Psoas muscle (tissue), 8 donors: ENCODE measurements around the gene SCAMP4. TPM values are rescaled to one million over a fixed set of nuclear protein-coding genes. Genes with fewer than 3 reads are reported as not detected.
"Not testable (repeated sequence)": the region's sequence is repeated elsewhere in the genome, so short reads cannot be mapped to it uniquely, and the experiment has no call there.

Experiments used
- ATAC-seq, 4 donors: fragments of 200-7000 bp; cut with Tn5 transposase; one replicate each; pipeline ENCODE4 v1.9.1; 2020; ENCODE audit warnings: moderate library complexity in 3 of 4, mild to moderate bottlenecking in 2 of 4
- DNase-seq, 2 donors: peaks; one replicate each; pipeline ENCODE4 v3.0.0-alpha.2; 2020
- H3K27ac ChIP-seq: fragments of 200-600 bp; one replicate; pipeline ENCODE4 v1.8.0; 2022
- H3K27me3 ChIP-seq, 3 donors: fragments of 200-600 bp in 1 of 3; one replicate each; pipeline versions ENCODE4 v1.6.1 to v1.8.0; 2013 to 2022; ENCODE audit warnings: low read length in 2 of 3, mild to moderate bottlenecking in 2 of 3, moderate library complexity in 1 of 3; ENCODE audit not compliant: insufficient read depth in 3 of 3
- H3K36me3 ChIP-seq, 2 donors: fragments of 200-600 bp in 1 of 2; one replicate each; pipeline versions ENCODE4 v1.6.1 to v1.8.0; 2013 to 2022; ENCODE audit warnings: low read depth in 1 of 2, mild to moderate bottlenecking in 1 of 2, moderate library complexity in 1 of 2; ENCODE audit not compliant: insufficient read depth in 1 of 2
- H3K4me1 ChIP-seq: fragments of 200-600 bp; one replicate; pipeline ENCODE4 v1.8.0; 2022
- H3K4me3 ChIP-seq: fragments of 200-600 bp; one replicate; pipeline ENCODE4 v1.8.0; 2022; ENCODE audit warnings: mild to moderate bottlenecking
- H3K9me3 ChIP-seq: fragments of 200-600 bp; one replicate; pipeline ENCODE4 v1.8.0; 2022
- CTCF ChIP-seq: fragments of 200-600 bp; IDR thresholded peaks from one replicate; pipeline ENCODE4 v1.8.0; 2022; ENCODE audit warnings: antibody characterized with exemption
- WGBS, 3 donors: extraction: QIAGEN DNeasy Blood & Tissue Kit; methylation state at CpG; one replicate each; pipeline versions ENCODE4 v1.1.6 to v1.1.7; 2013; 5-methylcytosine and 5-hydroxymethylcytosine counted together
- intact Hi-C, 2 donors: fragments of 100-400 bp; cut with DNase I; formaldehyde crosslinking; loops; one replicate each; pipeline versions ENCODE4 v1.11.0 to v1.14.2; 2022
- polyA plus RNA-seq, 3 donors: library from polyadenylated mRNA; stranded (reverse); fragments of 200-250 nt; gene quantifications; one replicate each; pipeline ENCODE4 v1.2.3, GENCODE V29; 2013
- total RNA-seq, 4 donors: library from RNA; stranded (reverse); fragmentation: NEBNext Ultra II Directional in 2 of 4; extraction: Animal tissue kit (Norgen Biotek cat#: 25700) in 2 of 4; gene quantifications; one replicate each; pipeline versions ENCODE4 v1.2.1 to v1.2.4, GENCODE V29; 2021 to 2023
- donor health status: healthy with polysubstance abuse.
- donor health status: DM: no; HTN: no; CAD: no; lungs with moderate emphysema.
- donor health status: Bipolar disorder and iron deficiency.
- donor health status: healthy.
- donor health status: DM: yes; HTN: yes; CAD: no.
- donor health status: DM: no; HTN: no; CAD: no.
- donor health status: DM: no; HTN: no; CAD: no.
- donor health status: DM: yes; HTN: yes; CAD: no.

SCAMP4 gene
- total and polyA plus RNA-seq, 7 donors = 9.5 to 17.5 (median 15.5) TPM

DNA sequence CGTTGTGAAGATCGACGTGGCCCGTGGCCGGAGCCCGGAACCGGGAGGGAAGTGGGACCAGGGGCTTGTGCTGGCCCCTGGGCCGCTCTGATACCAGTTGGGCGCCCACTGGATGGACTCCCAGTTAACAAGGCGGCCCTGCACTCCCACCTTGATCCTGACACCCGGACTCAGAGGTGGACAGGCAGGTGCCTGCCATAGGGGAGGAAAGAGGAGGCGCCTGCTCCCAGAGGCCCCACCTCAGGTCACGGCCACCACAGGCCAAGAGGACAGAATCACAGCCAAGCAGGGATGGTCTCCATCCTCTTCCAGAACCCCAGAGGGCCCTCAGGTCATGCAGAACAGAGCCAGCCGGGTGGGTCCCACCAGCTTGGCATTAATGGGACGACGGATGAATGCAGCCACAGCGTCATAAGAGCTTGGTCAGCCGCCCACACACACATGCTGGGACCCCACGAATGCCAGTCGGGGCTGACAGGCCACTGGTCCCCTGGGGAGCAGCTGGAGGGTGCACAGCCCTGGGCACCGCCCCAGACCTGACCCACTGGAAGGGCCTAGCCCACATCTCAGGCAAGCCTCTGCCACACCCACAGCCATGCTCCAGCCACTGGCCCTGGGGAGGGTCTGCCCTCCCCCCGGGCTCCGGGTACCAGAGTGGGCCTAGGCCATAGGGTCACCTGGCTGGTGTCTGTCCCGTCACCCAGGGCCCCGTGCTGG lies 32.2 kb upstream of the SCAMP4 start:
- Histone ChIP-seq H3K36me3 (peaks cover 0 to 13% of the 10 kb centered on the region in 2 donors), H3K4me1 (peaks cover 36% of the 10 kb centered on the region), H3K27ac (peak overlapping the region; percentile 100), H3K9me3 (no peaks in the 10 kb centered on the region), H3K4me3 (peak overlapping the region; percentile 97), H3K27me3 (no peaks in the 10 kb centered on the region)
- DNase-seq (no peak), ATAC-seq (no peak)
- intact Hi-C loops = no loop called here
- no peak for TF ChIP-seq CTCF
- 66 to 74% (median 68%) methylated on average over 21 to 25 of the region's 25 CpGs for WGBS, 3 donors

DNA sequence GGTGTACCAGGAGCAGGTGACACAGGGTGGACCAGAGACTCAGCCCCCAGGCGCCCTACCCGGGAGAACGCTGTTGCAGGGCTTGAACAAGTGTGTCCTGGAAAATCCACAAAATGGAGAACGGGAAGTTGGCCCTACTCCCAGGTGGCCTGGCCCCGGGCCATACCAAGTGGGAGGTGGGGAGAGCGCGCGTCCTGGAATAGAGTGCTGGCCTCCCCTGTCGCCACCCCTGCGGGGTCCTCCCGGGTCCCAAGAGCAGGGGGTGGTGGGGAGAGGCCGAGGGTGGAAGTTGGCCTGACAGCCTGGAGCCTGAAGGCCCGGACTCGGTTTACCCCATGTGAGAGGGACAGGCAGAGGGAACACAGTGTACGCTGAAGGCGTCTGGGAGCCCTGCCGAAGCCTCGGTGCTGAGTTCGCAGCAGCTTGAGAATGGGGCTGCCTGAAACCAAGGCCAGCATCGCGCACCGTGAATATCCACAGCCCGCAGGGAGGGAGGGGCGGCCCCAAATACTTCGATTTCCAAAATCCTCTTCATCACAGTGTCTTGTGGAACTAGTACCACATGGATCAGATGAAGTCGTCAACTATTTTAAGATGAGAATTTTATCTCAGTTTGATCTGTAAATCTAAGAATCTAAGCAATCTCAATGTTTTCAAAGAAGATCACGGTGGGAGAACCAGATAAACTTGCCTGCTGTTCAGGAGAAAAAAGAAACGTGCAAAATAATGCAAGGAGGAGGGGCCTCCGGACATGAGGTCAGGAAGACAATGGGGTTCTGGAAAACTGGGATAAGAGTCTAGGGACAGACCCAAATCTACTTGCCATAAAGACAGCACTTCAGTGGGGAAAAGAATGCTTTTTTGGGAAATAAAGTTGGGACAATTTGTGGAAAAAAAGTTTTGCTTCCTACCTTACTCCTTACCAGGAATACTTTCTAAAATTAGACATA lies 31.4 kb upstream of the SCAMP4 start:
- DNase-seq = peak in 1 of 2 donors; percentile 53
- Histone ChIP-seq H3K36me3 (peaks cover 0 to 13% of the 10 kb centered on the region in 2 donors), H3K4me3 (peak overlapping the region; percentile 97)

GRCh38 chr19:1874554-1875185 lies 30.5 kb upstream of the SCAMP4 start:
- no peaks in the 10 kb centered on the region for H3K27me3 ChIP-seq
- peak overlapping the region; percentile 97 for H3K4me3 ChIP-seq
- no peak for TF ChIP-seq CTCF
- H3K36me3 ChIP-seq = peaks cover 0 to 15% of the 10 kb centered on the region in 2 donors
- ATAC-seq (no peak), DNase-seq (no peak)
- H3K4me1 ChIP-seq = peaks cover 36% of the 10 kb centered on the region
- H3K9me3 ChIP-seq = no peaks in the 10 kb centered on the region
- H3K27ac ChIP-seq = peak overlapping the region; percentile 100
- intact Hi-C loops = no loop called here
- 13 to 21% (median 14%) methylated on average over 16 of the region's 16 CpGs for WGBS, 3 donors

More for the DNA sequence above, 31.4 kb upstream of the SCAMP4 start:
- intact Hi-C loops = no loop called here
- TF ChIP-seq CTCF = no peak
- peaks cover 36% of the 10 kb centered on the region for H3K4me1 ChIP-seq
- peak in 1 of 4 donors; percentile 5 for ATAC-seq
- H3K27ac ChIP-seq = peak overlapping the region; percentile 100
- H3K27me3 ChIP-seq = no peaks in the 10 kb centered on the region
- 28 to 43% (median 37%) methylated on average over 29 of the region's 29 CpGs for WGBS, 3 donors
- no peaks in the 10 kb centered on the region for H3K9me3 ChIP-seq

- intact Hi-C loops, H3K27me3 ChIP-seq, H3K9me3 ChIP-seq, DNase-seq: not testable (repeated sequence)
- Histone ChIP-seq H3K4me1 (peaks cover 36% of the 10 kb centered on the region), H3K36me3 (peaks cover 0 to 15% of the 10 kb centered on the region in 2 donors), H3K4me3 (peak overlapping the region; percentile 97), H3K27ac (peak overlapping the region; percentile 100)
- peak in 1 of 4 donors; percentile 1 for ATAC-seq
- 2 to 6% (median 4%) methylated on average over 11 of the region's 11 CpGs for WGBS, 3 donors
Observed at GRCh38 chr19:1875265-1875645, 29.9 kb upstream of the SCAMP4 start.
